ENCODE data around the gene TUBB2A. TPM values are rescaled to one million over a fixed set of nuclear protein-coding genes. Genes with fewer than 3 reads are reported as not detected.

The TUBB2A gene
- total and polyA plus RNA-seq, 10 of the 15 experiments (the other 5 are each of a cell fraction or from before 2014, with no cell fraction given): 2.2 to 49.5 (median 31.3) TPM

GRCh38 chr6:3124667-3125066 is 32.7 kb downstream of the TUBB2A start (continued):
- TF ChIP-seq ZBTB33 (IDR thresholded peaks at IDR 0.05) (no peak), JUND (IDR thresholded peaks at IDR 0.05; ENCODE audit: low read depth, low read length) (no peak), NR2F1 (conservative IDR thresholded peaks at IDR 0.05) (no peak), IKZF1 (conservative IDR thresholded peaks at IDR 0.05) (no peak)

- Histone ChIP-seq H3K4me1 (ENCODE audit: control insufficient read depth, insufficient read depth, low read length) (peaks cover 9% of the 10 kb centered on the region; the same call in 1 of the 2 replicates), H3K4me2 (ENCODE audit: control insufficient read depth, insufficient read depth) (no peak overlapping the region), H3K27me3 (replicated peaks in 1 of 2; ENCODE audit: control insufficient read depth in 2 of 2, insufficient read depth in 2 of 2, low read length in 1 of 2) (no peaks in the 10 kb centered on the region), H3K9me3 (replicated peaks; ENCODE audit: control insufficient read depth, insufficient read depth, low read length) (no peaks in the 10 kb centered on the region), H4K20me1 (ENCODE audit: control insufficient read depth, insufficient read depth) (no peaks in the 10 kb centered on the region), H3K36me3 (ENCODE audit: control insufficient read depth in 2 of 2, insufficient read depth in 2 of 2, low read length in 1 of 2) (no peaks in the 10 kb centered on the region), H3K9ac (ENCODE audit: control insufficient read depth, insufficient read depth, low read length) (no peak overlapping the region), H3K27ac (ENCODE audit: control insufficient read depth, insufficient read depth) (no peak overlapping the region), H3K79me2 (ENCODE audit: control insufficient read depth, insufficient read depth, low read length) (no peaks in the 10 kb centered on the region), H3K4me3 (no peak overlapping the region), H2AFZ (ENCODE audit: control insufficient read depth, low read depth, low read length) (no peak overlapping the region)
- RAD21 ChIA-PET (ENCODE audit: unreplicated experiment): no interaction called here
- intact Hi-C loops (cut with micrococcal nuclease; ENCODE audit: unreplicated experiment) (no loop called here), in situ Hi-C loops (cut with MboI) (no loop called here)
- WGBS (ENCODE audit: insufficient coverage, insufficient replicate concordance, low lambda C conversion rate, missing lambda C conversion rate): 87% methylated on average over 9 of the region's 9 CpGs
- CTCF ChIA-PET: no interaction called here
- TF ChIP-seq CREB1 (IDR thresholded peaks at IDR 0.05; ENCODE audit: low read depth) (no peak), RELA (IDR thresholded peaks at IDR 0.05; ENCODE audit: borderline replicate concordance, partially characterized antibody) (no peak), SREBF1 (IDR thresholded peaks at IDR 0.05; ENCODE audit: low read length) (no peak), ZNF217 (IDR thresholded peaks at IDR 0.05) (no peak), ZBTB40 (IDR thresholded peaks at IDR 0.05; ENCODE audit: borderline replicate concordance) (no peak), DPF2 (IDR thresholded peaks at IDR 0.05) (no peak), EED (IDR thresholded peaks at IDR 0.05; ENCODE audit: low read depth) (no peak), NFXL1 (IDR thresholded peaks at IDR 0.05; ENCODE audit: borderline replicate concordance) (no peak), IRF4 (IDR thresholded peaks at IDR 0.05; ENCODE audit: low read depth, low read length) (no peak), IRF3 (IDR thresholded peaks at IDR 0.05) (no peak)
- BruUV-seq (replicated peaks): no TSS peak
- FAIRE-seq (no peak), DNase-seq (ENCODE audit: low read depth, low spot score) (no peak), ATAC-seq (no peak)
- POLR2A ChIA-PET: interaction anchor here (0.9 kb wide), 1 partner anchor 131 kb away, joined by 3 read pairs; no protein-coding TSS in a partner anchor
- SMC1A ChIA-PET (ENCODE audit: uncharacterized antibody, unreplicated experiment): interaction anchor here (0.6 kb wide), 1 partner anchor 620 kb away, joined by 3 read pairs; no protein-coding TSS in a partner anchor
Observed at GRCh38 chr6:3122823-3123182, 34.5 kb downstream of the TUBB2A start.

All from GM12878 (cell line).